Karpas-422 (cell line): ENCODE measurements around the gene C2orf78. TPM values are rescaled to one million over a fixed set of nuclear protein-coding genes. Genes with fewer than 3 reads are reported as not detected.

ENCODE experiments used
- DNase-seq: peaks from one replicate; pipeline ENCODE4 v3.0.0-alpha.2; 2015
- H2AFZ ChIP-seq: fragments of 200-600 bp; sonication (generic); 2 replicates; pipeline ENCODE4 v1.6.1; 2014; ENCODE audit warnings: antibody characterized with exemption, low read length, mixed read lengths
- H3K27ac ChIP-seq: fragments of 200-600 bp; sonication (generic); 2 replicates; pipeline ENCODE4 v1.5.1; 2014; ENCODE audit warnings: mild to moderate bottlenecking, low read length, moderate library complexity
- H3K27me3 ChIP-seq: fragments of 200-600 bp; sonication (generic); 2 replicates; pipeline ENCODE4 v1.6.1; 2014; ENCODE audit warnings: low read length, mixed read lengths
- H3K36me3 ChIP-seq: fragments of 200-600 bp; sonication (generic); 2 replicates; pipeline ENCODE4 v1.6.1; 2014; ENCODE audit warnings: low read length, mixed read lengths; ENCODE audit not compliant: insufficient read depth
- H3K4me1 ChIP-seq: fragments of 200-600 bp; sonication (generic); 2 replicates; pipeline ENCODE4 v1.6.1; 2014; ENCODE audit warnings: mild to moderate bottlenecking, low read length, mixed read lengths
- H3K4me2 ChIP-seq: fragments of 200-600 bp; sonication (generic); 2 replicates; pipeline ENCODE4 v1.6.1; 2014; ENCODE audit warnings: low read length, low read depth, mild to moderate bottlenecking; ENCODE audit not compliant: poor library complexity, severe bottlenecking
- H3K4me3 ChIP-seq: fragments of 200-600 bp; sonication (generic); 2 replicates; pipeline ENCODE4 v1.5.1; 2014; ENCODE audit warnings: mild to moderate bottlenecking, antibody characterized with exemption, low read length, mixed read lengths
- H3K79me2 ChIP-seq: fragments of 200-600 bp; sonication (generic); 2 replicates; pipeline ENCODE4 v1.6.1; 2014; ENCODE audit warnings: mild to moderate bottlenecking, low read length, mixed read lengths
- H3K9ac ChIP-seq: fragments of 200-600 bp; sonication (generic); 2 replicates; pipeline ENCODE4 v1.6.0; 2014; ENCODE audit warnings: low read length
- H3K9me2 ChIP-seq: fragments of 200-600 bp; sonication (generic), shearing (Covaris generic); replicated peaks from 2 replicates; pipeline ENCODE4 v1.6.0; 2014; ENCODE audit warnings: mild to moderate bottlenecking, low read length, moderate library complexity; ENCODE audit not compliant: insufficient read depth
- H3K9me3 ChIP-seq: fragments of 300-700, 200-600 bp; sonication (generic); 2 replicates; pipeline ENCODE4 v1.6.1; 2014; ENCODE audit warnings: low read length, mixed read lengths
- H4K20me1 ChIP-seq: fragments of 200-600 bp; sonication (generic); 2 replicates; pipeline ENCODE4 v1.6.1; 2014; ENCODE audit warnings: mild to moderate bottlenecking, antibody characterized with exemption, low read length, low read depth; ENCODE audit not compliant: insufficient read depth
- total RNA-seq: library from RNA; depleted of rRNA; stranded (reverse); fragments of >200 nt; shearing (Covaris generic); gene quantifications from 2 replicates; pipeline ENCODE4 v1.2.3, GENCODE V29; 2014; ENCODE audit warnings: low replicate concordance

C2orf78 gene
- total RNA-seq, 1 experiment from 2014 or later = not detected

- Histone ChIP-seq H3K79me2 (peaks cover 79% of the 10 kb centered on the region), H2AFZ (no peak overlapping the region), H3K4me1 (peaks cover 9% of the 10 kb centered on the region), H3K9ac (no peak overlapping the region), H3K9me3 (no peaks in the 10 kb centered on the region), H3K4me2 (no peak overlapping the region), H4K20me1 (no peaks in the 10 kb centered on the region), H3K27ac (no peak overlapping the region), H3K36me3 (peaks cover 43% of the 10 kb centered on the region), H3K9me2 (no peaks in the 10 kb centered on the region), H3K4me3 (no peak overlapping the region), H3K27me3 (no peaks in the 10 kb centered on the region)
- DNase-seq = no peak
These were observed 52.4 kb downstream of the C2orf78 start for GRCh38 chr2:73836141-73836943.

GRCh38 chr2:73837847-73838585 lies 54.0 kb downstream of the C2orf78 start:
- H3K4me1 ChIP-seq = peaks cover 1% of the 10 kb centered on the region; the same call in 1 of the 2 replicates
- no peak overlapping the region for H2AFZ ChIP-seq
- no peaks in the 10 kb centered on the region for H3K27me3 ChIP-seq
- H3K27ac ChIP-seq = no peak overlapping the region
- H3K4me3 ChIP-seq = no peak overlapping the region
- no peaks in the 10 kb centered on the region for H3K9me2 ChIP-seq
- peaks cover 82% of the 10 kb centered on the region for H3K79me2 ChIP-seq
- H3K9ac ChIP-seq = no peak overlapping the region
- DNase-seq = no peak
- no peaks in the 10 kb centered on the region for H4K20me1 ChIP-seq
- H3K9me3 ChIP-seq = no peaks in the 10 kb centered on the region
- H3K4me2 ChIP-seq = no peak overlapping the region
- peaks cover 38% of the 10 kb centered on the region for H3K36me3 ChIP-seq

GRCh38 chr2:73838889-73839534 lies 55.0 kb downstream of the C2orf78 start:
- no peak overlapping the region for H2AFZ ChIP-seq
- no peaks in the 10 kb centered on the region for H3K4me1 ChIP-seq
- no peaks in the 10 kb centered on the region for H4K20me1 ChIP-seq
- H3K79me2 ChIP-seq = peaks cover 74% of the 10 kb centered on the region
- no peak overlapping the region for H3K9ac ChIP-seq
- H3K27me3 ChIP-seq = no peaks in the 10 kb centered on the region
- peaks cover 30% of the 10 kb centered on the region; the same call in 1 of the 2 replicates for H3K36me3 ChIP-seq
- DNase-seq = no peak
- H3K27ac ChIP-seq = no peak overlapping the region
- H3K4me2 ChIP-seq = no peak overlapping the region
- no peaks in the 10 kb centered on the region for H3K9me2 ChIP-seq
- H3K4me3 ChIP-seq = no peak overlapping the region
- H3K9me3 ChIP-seq = no peaks in the 10 kb centered on the region

GRCh38 chr2:73839653-73840411 lies 55.8 kb downstream of the C2orf78 start:
- Histone ChIP-seq H4K20me1 (no peaks in the 10 kb centered on the region), H3K4me3 (no peak overlapping the region), H3K9me2 (no peaks in the 10 kb centered on the region), H2AFZ (no peak overlapping the region), H3K27me3 (no peaks in the 10 kb centered on the region), H3K4me1 (no peaks in the 10 kb centered on the region), H3K9ac (no peak overlapping the region), H3K36me3 (peaks cover 34% of the 10 kb centered on the region; the same call in 1 of the 2 replicates), H3K9me3 (no peaks in the 10 kb centered on the region), H3K4me2 (no peak overlapping the region), H3K27ac (no peak overlapping the region), H3K79me2 (peaks cover 69% of the 10 kb centered on the region)
- no peak for DNase-seq

GRCh38 chr2:73841912-73842738 lies 58.1 kb downstream of the C2orf78 start:
- no peaks in the 10 kb centered on the region for H3K27me3 ChIP-seq
- H3K9ac ChIP-seq = no peak overlapping the region
- H3K36me3 ChIP-seq = peaks cover 43% of the 10 kb centered on the region
- no peak overlapping the region for H2AFZ ChIP-seq
- H3K4me3 ChIP-seq = no peak overlapping the region
- H3K4me1 ChIP-seq = peaks cover 3% of the 10 kb centered on the region
- no peak overlapping the region for H3K4me2 ChIP-seq
- no peak for DNase-seq
- H3K79me2 ChIP-seq = peaks cover 51% of the 10 kb centered on the region
- H3K9me2 ChIP-seq = no peaks in the 10 kb centered on the region
- no peak overlapping the region for H3K27ac ChIP-seq
- H3K9me3 ChIP-seq = no peaks in the 10 kb centered on the region
- H4K20me1 ChIP-seq = no peaks in the 10 kb centered on the region

DNA sequence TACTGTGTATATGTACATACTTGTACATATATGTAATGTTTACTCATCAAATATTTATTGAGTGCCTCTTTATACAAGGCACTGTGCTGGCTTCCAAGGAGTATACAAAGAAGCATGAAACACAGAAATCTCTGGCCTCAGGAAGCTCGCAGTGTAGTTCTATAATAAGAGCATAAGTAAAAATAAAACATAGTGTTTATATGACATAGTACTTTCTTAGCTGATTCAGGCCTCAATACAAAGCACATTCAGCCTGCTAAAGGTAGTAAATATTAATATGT lies 58.7 kb downstream of the C2orf78 start:
- no peak overlapping the region for H3K27ac ChIP-seq
- no peak overlapping the region for H2AFZ ChIP-seq
- H3K9me3 ChIP-seq = no peaks in the 10 kb centered on the region
- H3K4me3 ChIP-seq = no peak overlapping the region
- H3K79me2 ChIP-seq = peaks cover 49% of the 10 kb centered on the region
- no peaks in the 10 kb centered on the region for H3K27me3 ChIP-seq
- peaks cover 49% of the 10 kb centered on the region for H3K36me3 ChIP-seq
- DNase-seq = no peak
- no peak overlapping the region for H3K9ac ChIP-seq
- no peaks in the 10 kb centered on the region for H4K20me1 ChIP-seq
- H3K9me2 ChIP-seq = no peaks in the 10 kb centered on the region
- peaks cover 8% of the 10 kb centered on the region for H3K4me1 ChIP-seq
- no peak overlapping the region for H3K4me2 ChIP-seq

GRCh38 chr2:73844087-73844486 lies 60.1 kb downstream of the C2orf78 start:
- no peaks in the 10 kb centered on the region for H3K9me2 ChIP-seq
- no peak overlapping the region for H3K27ac ChIP-seq
- H3K27me3 ChIP-seq = no peaks in the 10 kb centered on the region
- no peak overlapping the region for H2AFZ ChIP-seq
- H3K9me3 ChIP-seq = no peaks in the 10 kb centered on the region
- no peak overlapping the region for H3K9ac ChIP-seq
- no peak overlapping the region for H3K4me3 ChIP-seq
- H3K36me3 ChIP-seq = peaks cover 55% of the 10 kb centered on the region
- peaks cover 40% of the 10 kb centered on the region for H3K79me2 ChIP-seq
- no peaks in the 10 kb centered on the region for H4K20me1 ChIP-seq
- H3K4me2 ChIP-seq = no peak overlapping the region
- H3K4me1 ChIP-seq = peaks cover 17% of the 10 kb centered on the region
- no peak for DNase-seq
